ENCODE results near the gene SOX6.

SOX6 gene

GRCh38 chr11:15947681-15948648, 408.4 kb downstream of the SOX6 start:
- H3K4me2 ChIP-seq (ENCODE audit: low read length) = no peak overlapping the region
- H3K36me3 ChIP-seq (ENCODE audit: control insufficient read depth, insufficient read depth, low read length) = no peaks in the 10 kb centered on the region
- no peaks in the 10 kb centered on the region for H3K9me3 ChIP-seq (ENCODE audit: control insufficient read depth, low read length)
- H3K9ac ChIP-seq = no peak overlapping the region
- no peaks in the 10 kb centered on the region for H3K27me3 ChIP-seq (ENCODE audit: control insufficient read depth, insufficient read depth, low read length)
- H2AFZ ChIP-seq = no peak overlapping the region
- no peak overlapping the region for H3K27ac ChIP-seq
- no peak for TF ChIP-seq CTCF (IDR thresholded peaks at IDR 0.05)
- no peaks in the 10 kb centered on the region for H3K79me2 ChIP-seq
- H3K4me1 ChIP-seq = no peaks in the 10 kb centered on the region
- no peak overlapping the region for H3K4me3 ChIP-seq (ENCODE audit: low read depth, low read length)

GRCh38 chr11:15945726-15946125, 410.6 kb downstream of the SOX6 start:
- H3K4me3 ChIP-seq (ENCODE audit: low read depth, low read length) = no peak overlapping the region
- TF ChIP-seq CTCF (IDR thresholded peaks at IDR 0.05) = no peak

GRCh38 chr11:15944460-15944859, 411.9 kb downstream of the SOX6 start:
- Histone ChIP-seq H3K4me3 (ENCODE audit: low read depth, low read length) (no peak overlapping the region), H3K36me3 (ENCODE audit: control insufficient read depth, insufficient read depth, low read length) (no peaks in the 10 kb centered on the region), H3K79me2 (no peaks in the 10 kb centered on the region), H3K4me2 (ENCODE audit: low read length) (no peak overlapping the region), H2AFZ (no peak overlapping the region), H3K27me3 (ENCODE audit: control insufficient read depth, insufficient read depth, low read length) (no peaks in the 10 kb centered on the region), H3K9ac (no peak overlapping the region), H3K9me3 (ENCODE audit: control insufficient read depth, low read length) (no peaks in the 10 kb centered on the region), H3K4me1 (peaks cover 2% of the 10 kb centered on the region), H3K27ac (no peak overlapping the region)
- no peak for TF ChIP-seq CTCF (IDR thresholded peaks at IDR 0.05)

More at GRCh38 chr11:15945726-15946125, 410.6 kb downstream of the SOX6 start:
- Histone ChIP-seq H3K27me3 (ENCODE audit: control insufficient read depth, insufficient read depth, low read length) (no peaks in the 10 kb centered on the region), H3K9ac (no peak overlapping the region), H3K36me3 (ENCODE audit: control insufficient read depth, insufficient read depth, low read length) (no peaks in the 10 kb centered on the region), H3K9me3 (ENCODE audit: control insufficient read depth, low read length) (no peaks in the 10 kb centered on the region), H3K79me2 (no peaks in the 10 kb centered on the region), H3K4me1 (peaks cover 2% of the 10 kb centered on the region), H3K4me2 (ENCODE audit: low read length) (no peak overlapping the region), H2AFZ (no peak overlapping the region), H3K27ac (no peak overlapping the region)

GRCh38 chr11:15943418-15944197, 412.7 kb downstream of the SOX6 start:
- Histone ChIP-seq H3K4me3 (ENCODE audit: low read depth, low read length) (no peak overlapping the region), H3K9me3 (ENCODE audit: control insufficient read depth, low read length) (no peaks in the 10 kb centered on the region), H3K4me1 (peaks cover 2% of the 10 kb centered on the region), H3K4me2 (ENCODE audit: low read length) (no peak overlapping the region), H3K79me2 (no peaks in the 10 kb centered on the region), H3K9ac (no peak overlapping the region), H3K36me3 (ENCODE audit: control insufficient read depth, insufficient read depth, low read length) (no peaks in the 10 kb centered on the region), H3K27ac (no peak overlapping the region), H3K27me3 (ENCODE audit: control insufficient read depth, insufficient read depth, low read length) (no peaks in the 10 kb centered on the region), H2AFZ (no peak overlapping the region)
- TF ChIP-seq CTCF (IDR thresholded peaks at IDR 0.05) = no peak

Measured in parathyroid adenoma (tissue), 2 donors.